ENCODE measurements around the gene BPIFB1. TPM values are rescaled to one million over a fixed set of nuclear protein-coding genes. Genes with fewer than 3 reads are reported as not detected.

Gene BPIFB1, protein sequence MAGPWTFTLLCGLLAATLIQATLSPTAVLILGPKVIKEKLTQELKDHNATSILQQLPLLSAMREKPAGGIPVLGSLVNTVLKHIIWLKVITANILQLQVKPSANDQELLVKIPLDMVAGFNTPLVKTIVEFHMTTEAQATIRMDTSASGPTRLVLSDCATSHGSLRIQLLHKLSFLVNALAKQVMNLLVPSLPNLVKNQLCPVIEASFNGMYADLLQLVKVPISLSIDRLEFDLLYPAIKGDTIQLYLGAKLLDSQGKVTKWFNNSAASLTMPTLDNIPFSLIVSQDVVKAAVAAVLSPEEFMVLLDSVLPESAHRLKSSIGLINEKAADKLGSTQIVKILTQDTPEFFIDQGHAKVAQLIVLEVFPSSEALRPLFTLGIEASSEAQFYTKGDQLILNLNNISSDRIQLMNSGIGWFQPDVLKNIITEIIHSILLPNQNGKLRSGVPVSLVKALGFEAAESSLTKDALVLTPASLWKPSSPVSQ
- 0.18 TPM in 1 of 5 replicates, not detected in the others for total RNA-seq (2022; extraction: Qiagen RNA extraction; ENCODE audit: low read depth)

DNA sequence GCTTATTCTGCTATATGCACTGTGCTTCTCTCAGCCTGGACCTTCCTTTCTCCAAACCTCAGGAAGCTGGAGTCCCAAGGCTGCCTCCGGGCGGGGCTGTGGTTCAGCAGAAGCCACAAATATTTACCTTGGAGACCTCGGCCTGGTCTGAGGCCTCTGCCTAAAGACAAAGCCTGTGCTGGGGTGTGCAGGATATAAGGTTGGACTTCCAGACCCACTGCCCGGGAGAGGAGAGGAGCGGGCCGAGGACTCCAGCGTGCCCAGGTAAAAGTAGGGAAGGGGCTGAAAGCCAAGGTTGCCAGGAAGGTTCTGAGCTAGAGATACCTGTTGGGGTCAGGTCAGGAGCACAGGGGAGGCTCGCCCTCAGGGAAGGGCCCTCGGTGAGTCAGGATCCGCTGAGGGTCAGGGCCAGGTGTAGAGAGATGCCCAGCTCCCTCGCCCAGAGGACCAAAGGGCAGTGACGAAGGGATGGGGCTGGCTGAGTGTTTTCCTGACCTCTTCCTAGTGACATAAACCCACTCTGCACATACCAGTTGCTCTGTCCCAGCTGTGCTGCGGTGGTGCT, at the start of gene BPIFB1:
Gene BPIFB1, plus strand, starts transcription at position 224 of the 565 bp plus-strand sequence. CDS start 2,860 bp downstream, outside the sequence.

DNA sequence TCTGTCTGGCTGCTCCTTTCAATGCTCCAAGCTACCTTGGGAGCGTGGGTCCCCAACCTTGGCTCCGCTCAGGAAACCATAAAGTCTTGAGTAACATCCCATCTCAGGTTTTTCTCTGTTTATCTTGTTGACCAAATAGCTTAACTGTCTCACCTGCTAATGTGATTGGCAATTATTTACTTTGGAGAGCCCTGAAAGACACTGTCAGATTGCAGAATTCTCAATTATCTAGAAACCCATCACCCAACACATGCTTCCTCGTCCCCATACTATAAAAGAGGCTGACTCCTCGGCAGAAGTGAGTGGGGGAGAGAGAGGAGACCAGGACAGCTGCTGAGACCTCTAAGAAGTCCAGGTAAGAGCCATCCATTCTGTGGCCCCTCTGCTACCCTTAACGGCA, 47.3 kb upstream of the BPIFB1 start, which contains the start of gene BPIFA1:
Gene BPIFA1, plus strand, starts transcription at position 301 of the 400 bp plus-strand sequence. CDS start 1,716 bp downstream, outside the sequence.

Other genes with a start within 250 kb of the BPIFB1 start
- not detected in 5 replicates for gene BPIFB3, start 229.3 kb upstream of the BPIFB1 start, total RNA-seq (2022; extraction: Qiagen RNA extraction; ENCODE audit: low read depth)
- gene BPIFB4, start 203.6 kb upstream of the BPIFB1 start, total RNA-seq (2022; extraction: Qiagen RNA extraction; ENCODE audit: low read depth), result not detected in 5 replicates
- not detected in 5 replicates for gene BPIFA2, start 115.1 kb upstream of the BPIFB1 start, total RNA-seq (2022; extraction: Qiagen RNA extraction; ENCODE audit: low read depth)
- gene BPIFA3, start 65.9 kb upstream of the BPIFB1 start, total RNA-seq (2022; extraction: Qiagen RNA extraction; ENCODE audit: low read depth), result not detected in 5 replicates
- gene BPIFA1, start 47.2 kb upstream of the BPIFB1 start, total RNA-seq (2022; extraction: Qiagen RNA extraction; ENCODE audit: low read depth), result not detected in 5 replicates
- 34.1 to 40.0 TPM (median 35.8 TPM) in 5 replicates for gene CDK5RAP1, start 118.3 kb downstream of the BPIFB1 start, total RNA-seq (2022; extraction: Qiagen RNA extraction; ENCODE audit: low read depth)
- 7.9 to 13.2 TPM (median 11.6 TPM) in 5 replicates for gene SNTA1, start 160.5 kb downstream of the BPIFB1 start, total RNA-seq (2022; extraction: Qiagen RNA extraction; ENCODE audit: low read depth)
- gene CBFA2T2, start 206.9 kb downstream of the BPIFB1 start, total RNA-seq (2022; extraction: Qiagen RNA extraction; ENCODE audit: low read depth), result 4.2 to 8.4 TPM (median 5.9 TPM) in 5 replicates